Adrenal gland (tissue), 12 donors: Measurements from ENCODE around the gene HTR4. TPM values are rescaled to one million over a fixed set of nuclear protein-coding genes. Genes with fewer than 3 reads are reported as not detected.

Experiments used
- DNase-seq, 7 donors: peaks; one replicate each; pipeline ENCODE4 v3.0.0-alpha.2; 2019 to 2020
- H3K27ac ChIP-seq, 5 donors: fragments of 200-600 bp; sonication (generic) in 4 of 5; 1 replicate in 3 of 5; 2 replicates in 2 of 5; pipeline versions ENCODE4 v1.5.1 to v1.8.0; 2016 to 2020; ENCODE audit warnings: mild to moderate bottlenecking in 1 of 5
- H3K27me3 ChIP-seq: fragments of 200-600 bp; 2 replicates; pipeline ENCODE4 v1.8.0; 2021
- H3K36me3 ChIP-seq, 2 donors: fragments of 200-600 bp; replicated peaks in 1 of 2; 1 replicate in 1 of 2; 2 replicates in 1 of 2; pipeline versions ENCODE4 v1.5.1 to v1.8.0; 2018 to 2022
- H3K4me1 ChIP-seq, 2 donors: fragments of 200-600 bp; replicated peaks in 1 of 2; 1 replicate in 1 of 2; 2 replicates in 1 of 2; pipeline versions ENCODE4 v1.5.1 to v1.8.0; 2018 to 2021
- H3K4me3 ChIP-seq, 4 donors: fragments of 200-600 bp; sonication (generic) in 3 of 4; one replicate each; pipeline ENCODE4 v1.5.1; 2016 to 2018
- H3K9me3 ChIP-seq, 3 donors: fragments of 200-600 bp; sonication (generic) in 1 of 3; replicated peaks in 1 of 3; 1 replicate in 2 of 3; 2 replicates in 1 of 3; pipeline versions ENCODE4 v1.5.1 to v1.8.0; 2016 to 2021
- CTCF ChIP-seq, 6 experiments: fragments of 450-650 bp in 4 of 6; fragments of 200-600 bp in 2 of 6; sonication (generic) in 1 of 6; IDR thresholded peaks; 1 replicate in 5 of 6; 2 replicates in 1 of 6; pipeline versions ENCODE4 v1.5.1 to v1.8.0; 2016 to 2021; ENCODE audit warnings: antibody characterized with exemption in 6 of 6, mild to moderate bottlenecking in 2 of 6, moderate library complexity in 1 of 6
- POLR2A ChIP-seq, 2 donors: fragments of 450-650 bp; IDR thresholded peaks; one replicate each; pipeline ENCODE4 v1.6.1; 2017; ENCODE audit warnings: antibody characterized with exemption in 2 of 2, mild to moderate bottlenecking in 2 of 2, moderate library complexity in 1 of 2
- WGBS, 4 donors: extraction: QIAGEN DNeasy Blood & Tissue Kit in 2 of 4; methylation state at CpG; one replicate each; pipeline versions ENCODE4 v1.1.5 to v1.1.7; 2013 to 2017; 5-methylcytosine and 5-hydroxymethylcytosine counted together
- intact Hi-C, 2 donors: fragments of 100-400 bp; cut with DNase I; formaldehyde crosslinking; loops; one replicate each; pipeline versions ENCODE4 v1.14.1 to v1.15.0; 2022 to 2023
- polyA plus RNA-seq, 3 donors: library from polyadenylated mRNA; stranded (reverse); fragments of 200-250 nt in 2 of 3; fragments of 350-450 nt in 1 of 3; fragmentation: Illumina TruSeq in 1 of 3; extraction: RNeasy Lipid Tissue Mini Kit (QIAGEN cat#74804) in 1 of 3; gene quantifications; one replicate each; pipeline ENCODE4 v1.2.3, GENCODE V29; 2013 to 2014
- total RNA-seq, 9 donors: library from RNA; depleted of rRNA in 4 of 9; stranded (reverse); fragments of >200 nt in 4 of 9; fragments of 120-200 nt in 1 of 9; fragmentation: NEBNext Ultra II Directional in 1 of 9; extraction: Animal tissue kit (Norgen Biotek cat#: 25700) in 1 of 9; gene quantifications; one replicate each; pipeline versions ENCODE4 v1.1.0 to v1.2.4, GENCODE V29; 2013 to 2023
- donor health status: healthy with polysubstance abuse.
- donor health status: Bipolar disorder and iron deficiency.
- donor health status: DM: yes; HTN: yes; CAD: no.
- donor health status: DM: no; HTN: no; CAD: no.
- donor health status: DM: no; HTN: no; CAD: no.
- donor health status: DM: yes; HTN: yes; CAD: no.

HTR4 gene
- total and polyA plus RNA-seq, 12 donors: 0.11 to 2.6 (median 0.83) TPM; not detected in 1

GRCh38 chr5:148445578-148445977 lies 208.7 kb downstream of the HTR4 start:
- no peaks in the 10 kb centered on the region for H3K27me3 ChIP-seq
- TF ChIP-seq CTCF (IDR thresholded peaks at IDR 0.05): no peak
- TF ChIP-seq POLR2A (IDR thresholded peaks at IDR 0.05): no peak
- H3K9me3 ChIP-seq: no peaks in the 10 kb centered on the region
- H3K4me3 ChIP-seq: no peak overlapping the region
- no peak overlapping the region for H3K27ac ChIP-seq
- intact Hi-C loops: loop anchor here in 1 of 2 donors (5.0 kb wide), 1 partner anchor 287 kb away; no protein-coding TSS in a partner anchor
- no peaks in the 10 kb centered on the region for H3K4me1 ChIP-seq
- 55 to 89% (median 80%) methylated on average over 3 of the region's 3 CpGs for WGBS, 4 donors
- no peak for DNase-seq
- peaks cover 0 to 21% of the 10 kb centered on the region in 2 donors for H3K36me3 ChIP-seq

GRCh38 chr5:148443998-148444397 lies 210.3 kb downstream of the HTR4 start:
- H3K4me3 ChIP-seq: no peak overlapping the region
- H3K4me1 ChIP-seq: peaks cover 0 to 3% of the 10 kb centered on the region in 2 donors
- TF ChIP-seq POLR2A (IDR thresholded peaks at IDR 0.05) (no peak), CTCF (IDR thresholded peaks at IDR 0.05) (peak; percentile 69 to 88 (median 83))
- intact Hi-C loops: loop anchor here in 1 of 2 donors (5.0 kb wide), 1 partner anchor 288 kb away; no protein-coding TSS in a partner anchor
- H3K27me3 ChIP-seq: no peaks in the 10 kb centered on the region
- H3K36me3 ChIP-seq: peaks cover 0 to 35% of the 10 kb centered on the region in 2 donors
- peak overlapping the region in 1 of 5 donors; percentile 6 for H3K27ac ChIP-seq
- 21 to 27% (median 23%) methylated on average over 5 of the region's 5 CpGs for WGBS, 4 donors
- DNase-seq: peak in 6 of 7 donors; percentile 61 to 76 (median 64)
- H3K9me3 ChIP-seq: no peaks in the 10 kb centered on the region

- intact Hi-C loops: loop anchor here in 1 of 2 donors (5.0 kb wide), 1 partner anchor 289 kb away; no protein-coding TSS in a partner anchor
- WGBS, 4 donors: 21 to 50% (median 40%) methylated on average over 1 of the region's 1 CpG
- TF ChIP-seq POLR2A (IDR thresholded peaks at IDR 0.05) (no peak), CTCF (IDR thresholded peaks at IDR 0.05) (no peak)
- H3K9me3 ChIP-seq: no peaks in the 10 kb centered on the region
- H3K4me1 ChIP-seq: peaks cover 0 to 9% of the 10 kb centered on the region in 2 donors
- peaks cover 0 to 42% of the 10 kb centered on the region in 2 donors for H3K36me3 ChIP-seq
- H3K4me3 ChIP-seq: no peak overlapping the region
- no peak for DNase-seq
- H3K27ac ChIP-seq: no peak overlapping the region
- H3K27me3 ChIP-seq: no peaks in the 10 kb centered on the region
Observed at GRCh38 chr5:148443241-148443640, 211.1 kb downstream of the HTR4 start.

GRCh38 chr5:148438933-148439332 lies 215.4 kb downstream of the HTR4 start:
- no peaks in the 10 kb centered on the region for H3K9me3 ChIP-seq
- no peak for TF ChIP-seq POLR2A (IDR thresholded peaks at IDR 0.05)
- no peak for TF ChIP-seq CTCF (IDR thresholded peaks at IDR 0.05)
- DNase-seq: no peak
- 39 to 69% (median 52%) methylated on average over 2 of the region's 2 CpGs for WGBS, 4 donors
- H3K36me3 ChIP-seq: peaks cover 0 to 55% of the 10 kb centered on the region in 2 donors
- H3K27ac ChIP-seq: no peak overlapping the region
- no peak overlapping the region for H3K4me3 ChIP-seq
- peaks cover 0 to 29% of the 10 kb centered on the region in 2 donors for H3K4me1 ChIP-seq
- intact Hi-C loops: no loop called here
- H3K27me3 ChIP-seq: no peaks in the 10 kb centered on the region
